ENCODE measurements around the gene TRMO.

DNA sequence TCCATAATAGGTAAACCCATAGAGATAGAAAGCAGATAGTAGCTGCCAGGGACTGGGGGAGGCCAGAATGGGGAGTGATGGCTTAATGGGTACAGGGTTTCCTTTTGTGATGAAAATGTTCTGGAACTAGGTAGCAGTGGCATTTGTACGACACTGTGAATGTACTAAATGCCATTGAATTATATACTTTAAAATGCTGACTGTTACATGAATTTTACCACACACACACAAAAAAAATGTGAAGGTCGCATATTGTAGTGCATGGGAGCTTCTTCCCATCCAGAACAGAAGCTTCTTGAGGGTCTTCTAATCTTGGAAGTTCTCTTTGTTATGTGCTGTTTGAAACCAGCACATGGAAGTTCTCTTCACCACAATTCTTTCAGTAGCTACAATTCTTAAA is 40.9 kb upstream of the TRMO start:
- TF ChIP-seq TAF1 (IDR thresholded peaks at IDR 0.05; ENCODE audit: low read depth, low read length), result no peak
- no peak for TF ChIP-seq POLR2A (IDR thresholded peaks at IDR 0.05; ENCODE audit: low read depth, low read length)
- TF ChIP-seq POLR2AphosphoS5 (IDR thresholded peaks at IDR 0.05; ENCODE audit: low read depth, low read length), result no peak
- no peak for TF ChIP-seq POU2F2 (IDR thresholded peaks at IDR 0.05; ENCODE audit: low read depth, low read length)
